Measurements from ENCODE around the gene HHLA2. TPM values are rescaled to one million over a fixed set of nuclear protein-coding genes. Genes with fewer than 3 reads are reported as not detected.

HHLA2 gene
- total RNA-seq, 1 experiment from 2014 or later, result 0.07 TPM

Other genes with a start within 250 kb of the HHLA2 start
- 16.3 to 22.7 TPM (median 22.6 TPM) in 3 replicates for gene CD47, start 205.5 kb upstream of the HHLA2 start, total RNA-seq (2021)
- 24.8 to 32.1 TPM (median 28.4 TPM) in 3 replicates for gene IFT57, start 74.1 kb upstream of the HHLA2 start, total RNA-seq (2021)
- gene MYH15, start 214.0 kb downstream of the HHLA2 start, total RNA-seq (2021), result 0.09 to 0.16 TPM (median 0.14 TPM) in 3 replicates

All from WTC11 (cell line).